Cardiac fibroblast (primary cell): ENCODE data around the gene EIF4A3.

ENCODE experiments used
- DNase-seq, 2 donors: peaks; one replicate each; pipeline versions ENCODE4 v3.0.0 to v3.0.0-alpha.2; 2010; ENCODE audit warnings: low read depth in 2 of 2
- H3K4me3 ChIP-seq, 2 donors: replicated peaks in 1 of 2; 1 replicate in 1 of 2; 2 replicates in 1 of 2; pipeline ENCODE4 v1.5.1; 2011; ENCODE audit warnings: low read depth in 2 of 2, low read length in 2 of 2, mild to moderate bottlenecking in 2 of 2, moderate library complexity in 1 of 2
- TF ChIP-seq, protein P1 (sequence below): IDR thresholded peaks from one replicate; pipeline ENCODE4 v1.5.1; 2011; ENCODE audit warnings: low read depth, mild to moderate bottlenecking, low read length, inconsistent platforms

EIF4A3 gene

DNA sequence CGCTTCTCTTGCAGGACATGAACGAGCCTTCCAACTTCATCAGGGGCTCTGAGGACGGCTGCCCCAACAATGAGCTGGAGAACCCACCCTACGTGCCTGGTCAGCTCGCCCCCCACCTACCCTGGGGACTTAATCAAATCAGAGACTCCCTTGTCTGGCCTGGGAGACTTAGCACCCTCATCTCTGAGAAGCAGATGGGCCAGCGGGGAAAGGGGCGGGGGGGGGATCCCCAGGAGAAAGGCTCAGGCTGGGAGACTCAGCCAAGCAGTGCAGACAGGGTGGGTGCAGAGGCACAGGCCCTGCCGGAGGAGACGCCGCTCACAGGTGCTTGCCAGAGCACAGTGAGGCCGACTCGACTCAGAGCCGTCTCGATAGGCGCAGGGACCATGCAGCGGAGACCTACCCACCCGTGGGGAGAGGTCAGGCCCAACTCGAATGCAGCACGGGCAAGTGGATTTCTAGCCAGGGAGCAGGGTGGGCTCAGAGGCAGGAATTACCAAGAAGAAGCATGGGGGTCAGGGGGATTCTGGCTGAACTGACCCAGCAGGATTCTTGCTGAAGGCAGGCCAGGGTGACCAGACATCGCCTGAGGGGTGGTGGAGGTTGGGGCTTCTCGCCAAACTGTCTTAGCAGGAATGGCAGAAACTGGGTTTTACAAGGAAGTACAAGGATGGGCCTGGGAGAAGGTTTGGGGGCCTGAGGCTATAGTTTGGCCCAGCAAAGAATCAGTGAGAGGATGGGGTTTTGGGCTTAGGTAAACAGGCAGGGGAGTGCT is 35.8 kb downstream of the EIF4A3 start:
- TF ChIP-seq, protein P1, sequence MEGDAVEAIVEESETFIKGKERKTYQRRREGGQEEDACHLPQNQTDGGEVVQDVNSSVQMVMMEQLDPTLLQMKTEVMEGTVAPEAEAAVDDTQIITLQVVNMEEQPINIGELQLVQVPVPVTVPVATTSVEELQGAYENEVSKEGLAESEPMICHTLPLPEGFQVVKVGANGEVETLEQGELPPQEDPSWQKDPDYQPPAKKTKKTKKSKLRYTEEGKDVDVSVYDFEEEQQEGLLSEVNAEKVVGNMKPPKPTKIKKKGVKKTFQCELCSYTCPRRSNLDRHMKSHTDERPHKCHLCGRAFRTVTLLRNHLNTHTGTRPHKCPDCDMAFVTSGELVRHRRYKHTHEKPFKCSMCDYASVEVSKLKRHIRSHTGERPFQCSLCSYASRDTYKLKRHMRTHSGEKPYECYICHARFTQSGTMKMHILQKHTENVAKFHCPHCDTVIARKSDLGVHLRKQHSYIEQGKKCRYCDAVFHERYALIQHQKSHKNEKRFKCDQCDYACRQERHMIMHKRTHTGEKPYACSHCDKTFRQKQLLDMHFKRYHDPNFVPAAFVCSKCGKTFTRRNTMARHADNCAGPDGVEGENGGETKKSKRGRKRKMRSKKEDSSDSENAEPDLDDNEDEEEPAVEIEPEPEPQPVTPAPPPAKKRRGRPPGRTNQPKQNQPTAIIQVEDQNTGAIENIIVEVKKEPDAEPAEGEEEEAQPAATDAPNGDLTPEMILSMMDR: no peak

DNA sequence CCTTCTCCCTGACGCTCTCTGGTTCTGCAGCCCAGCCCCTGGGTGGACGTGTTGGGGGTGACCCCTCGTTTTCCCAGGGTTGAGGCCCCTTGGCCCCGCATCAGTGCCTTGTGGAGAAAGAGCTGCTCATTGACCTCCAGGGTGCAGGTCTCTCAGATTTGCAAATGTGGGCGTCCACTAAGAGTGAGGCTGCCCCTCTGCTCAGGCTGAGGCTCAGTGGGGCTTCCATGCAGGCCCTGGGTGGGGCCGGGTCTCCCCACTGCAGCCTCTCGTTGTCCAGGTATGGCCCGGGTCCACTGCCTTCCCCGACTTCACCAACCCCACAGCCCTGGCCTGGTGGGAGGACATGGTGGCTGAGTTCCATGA is 36.5 kb downstream of the EIF4A3 start:
- TF ChIP-seq, protein P1: no peak
- no peak overlapping the region for H3K4me3 ChIP-seq

More for the DNA sequence above, 35.8 kb downstream of the EIF4A3 start:
- DNase-seq: no peak
- no peak overlapping the region for H3K4me3 ChIP-seq

DNA sequence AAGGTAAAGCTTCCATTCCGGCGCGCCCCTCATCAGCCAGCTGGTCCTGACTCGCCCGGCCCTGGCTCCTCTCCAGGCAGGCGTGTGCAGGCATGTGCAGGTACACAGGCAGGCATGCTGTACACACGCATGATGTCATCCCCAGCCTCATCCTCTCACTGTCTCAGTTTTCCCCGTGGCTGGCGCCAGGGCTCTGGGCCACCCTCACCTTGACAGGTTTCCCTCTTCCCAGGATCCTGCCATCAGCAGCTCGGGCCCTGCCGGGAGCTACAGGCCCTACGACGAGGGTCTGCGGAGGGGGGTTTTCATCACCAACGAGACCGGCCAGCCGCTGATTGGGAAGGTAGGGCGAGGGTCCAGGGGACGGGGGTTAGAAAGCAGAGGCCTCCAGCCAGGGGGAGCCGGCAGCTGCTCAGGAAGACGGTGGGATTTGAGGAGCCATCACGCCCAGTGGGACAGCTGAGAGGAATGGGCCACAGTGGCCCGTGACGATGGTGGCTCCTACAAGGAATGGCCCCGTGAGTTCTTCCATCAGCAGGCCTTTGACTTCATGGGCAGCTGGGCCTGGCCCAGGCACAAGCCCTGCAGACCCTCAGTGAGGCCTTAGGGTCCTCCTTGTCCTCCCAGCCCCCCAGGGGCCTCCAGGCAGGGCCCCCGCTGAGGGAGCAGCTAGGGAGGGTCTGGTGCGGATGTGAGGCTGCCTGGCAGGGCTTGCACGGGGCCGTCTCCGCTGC is 37.0 kb downstream of the EIF4A3 start:
- no peak for DNase-seq
- TF ChIP-seq, protein P1: no peak

More for the DNA sequence above, 36.5 kb downstream of the EIF4A3 start:
- no peak for DNase-seq

DNA sequence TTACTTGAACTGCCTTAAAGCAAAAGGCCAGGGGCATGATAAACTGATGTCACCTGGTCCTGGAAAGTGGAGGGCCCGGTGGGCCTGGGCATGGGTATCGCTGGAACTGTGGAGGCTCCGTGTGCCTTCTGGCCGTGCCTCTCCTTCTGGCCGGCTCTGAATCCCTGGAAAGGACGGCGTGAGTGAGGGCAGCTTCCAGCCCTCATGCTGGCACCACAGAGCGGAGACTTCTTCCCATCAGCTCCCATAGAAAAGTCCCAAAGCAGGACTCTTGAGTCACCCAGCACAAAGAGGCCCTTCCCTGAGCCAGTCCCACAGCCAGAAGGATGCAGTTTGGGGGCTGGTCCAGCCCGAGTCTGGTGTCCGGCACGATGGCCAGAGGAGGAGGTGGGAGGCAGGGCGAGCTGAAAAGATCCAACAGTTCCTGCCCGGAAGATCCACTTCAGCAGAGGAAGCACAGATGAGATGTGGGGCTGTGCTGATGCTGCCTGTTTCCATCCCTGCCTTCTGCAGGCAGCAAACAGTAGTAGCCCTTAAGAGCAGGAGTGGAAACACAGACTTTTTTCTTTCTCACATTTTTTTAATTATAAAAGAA is 37.8 kb downstream of the EIF4A3 start:
- TF ChIP-seq, protein P1: no peak
- no peak for DNase-seq
- H3K4me3 ChIP-seq: no peak overlapping the region

More for the DNA sequence above, 37.0 kb downstream of the EIF4A3 start:
- H3K4me3 ChIP-seq: no peak overlapping the region

DNA sequence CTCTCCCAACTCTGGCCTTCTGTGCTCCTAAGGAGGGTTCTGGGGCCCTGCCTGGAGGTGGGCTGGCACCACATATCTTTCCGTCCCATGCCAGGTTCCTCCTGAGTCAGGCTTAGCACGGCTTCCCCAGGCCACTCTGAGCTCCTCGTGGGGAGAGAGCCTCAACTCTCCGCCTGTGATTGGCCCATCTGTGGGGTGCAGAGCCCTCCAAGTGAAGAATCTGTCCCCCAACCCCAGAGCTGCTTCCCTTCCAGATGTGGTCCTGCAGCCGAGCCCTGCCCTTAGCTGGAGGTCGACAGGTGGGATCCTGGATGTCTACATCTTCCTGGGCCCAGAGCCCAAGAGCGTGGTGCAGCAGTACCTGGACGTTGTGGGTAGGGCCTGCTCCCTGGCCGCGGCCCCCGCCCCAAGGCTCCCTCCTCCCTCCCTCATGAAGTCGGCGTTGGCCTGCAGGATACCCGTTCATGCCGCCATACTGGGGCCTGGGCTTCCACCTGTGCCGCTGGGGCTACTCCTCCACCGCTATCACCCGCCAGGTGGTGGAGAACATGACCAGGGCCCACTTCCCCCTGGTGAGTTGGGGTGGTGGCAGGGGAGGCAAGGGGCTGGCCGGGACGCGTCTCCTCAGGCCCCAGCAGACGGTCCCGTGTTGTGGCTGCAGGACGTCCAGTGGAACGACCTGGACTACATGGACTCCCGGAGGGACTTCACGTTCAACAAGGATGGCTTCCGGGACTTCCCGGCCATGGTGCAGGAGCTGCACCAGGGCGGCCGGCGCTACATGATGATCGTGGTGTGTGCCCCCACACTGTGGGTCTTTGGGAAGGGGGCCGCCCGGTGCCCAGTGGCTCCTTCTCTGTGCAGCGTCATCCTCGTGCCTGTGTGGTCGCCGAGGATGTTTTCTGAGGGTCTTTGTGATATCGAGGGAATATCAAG is 38.6 kb downstream of the EIF4A3 start:
- H3K4me3 ChIP-seq: no peak overlapping the region
- TF ChIP-seq, protein P1: no peak
- DNase-seq: no peak

DNA sequence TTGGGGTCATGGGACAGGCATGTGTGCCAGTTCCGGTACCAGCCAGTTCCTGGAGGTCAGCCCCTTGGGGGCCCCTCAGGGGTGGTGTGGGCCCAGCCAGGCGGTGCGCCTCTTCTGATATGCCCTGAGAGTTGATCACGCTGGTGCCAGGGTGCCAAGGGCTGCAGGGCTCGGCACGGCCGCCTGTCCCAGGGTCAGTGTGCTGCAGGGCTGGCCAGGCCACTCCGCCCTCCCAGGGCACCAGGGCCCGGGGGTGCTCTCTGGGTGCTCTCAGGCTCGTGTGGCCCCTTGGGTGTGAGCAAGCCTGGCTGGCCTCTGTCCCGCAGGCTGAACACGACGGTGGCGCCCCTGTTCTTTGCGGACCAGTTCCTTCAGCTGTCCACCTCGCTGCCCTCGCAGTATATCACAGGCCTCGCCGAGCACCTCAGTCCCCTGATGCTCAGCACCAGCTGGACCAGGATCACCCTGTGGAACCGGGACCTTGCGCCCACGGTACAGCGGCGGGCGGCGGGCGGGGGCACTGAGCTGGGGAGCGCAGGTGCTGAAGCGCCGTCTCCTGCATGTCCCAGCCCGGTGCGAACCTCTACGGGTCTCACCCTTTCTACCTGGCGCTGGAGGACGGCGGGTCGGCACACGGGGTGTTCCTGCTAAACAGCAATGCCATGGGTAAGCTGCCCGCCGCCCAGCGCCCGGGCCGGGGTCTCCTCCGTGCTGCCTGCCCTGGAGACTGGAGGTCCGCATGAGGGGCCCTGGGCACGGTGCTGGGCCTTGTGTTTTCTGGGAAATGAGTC is 39.5 kb downstream of the EIF4A3 start:
- no peak overlapping the region for H3K4me3 ChIP-seq
- no peak for DNase-seq
- TF ChIP-seq, protein P1: no peak
